ENCODE measurements around the gene PIP4K2C.

DNA sequence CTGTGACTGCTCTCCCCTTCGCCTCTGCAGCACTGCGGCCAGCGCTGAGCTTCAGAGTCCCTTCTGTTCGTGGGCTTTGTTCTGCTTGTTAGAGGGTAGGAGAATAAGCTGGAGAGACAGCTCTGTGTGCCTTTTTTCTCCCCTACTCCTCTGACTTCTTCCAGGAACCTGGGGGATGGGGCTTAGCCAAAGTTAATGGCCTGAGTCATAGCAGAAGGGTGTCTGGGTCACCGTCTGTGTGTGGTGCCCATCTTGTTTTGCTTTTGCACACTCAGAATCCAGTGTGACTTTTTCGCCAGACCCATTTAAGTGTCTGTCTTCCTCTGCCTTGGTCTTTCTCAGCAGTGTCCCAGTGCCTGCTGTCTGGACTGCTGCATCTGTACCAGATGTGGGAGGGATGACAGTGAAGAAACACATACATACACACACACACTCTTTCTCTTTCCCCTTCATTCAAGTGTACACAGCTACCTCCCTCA, 38.1 kb upstream of the PIP4K2C start:
- TF ChIP-seq, protein P1, sequence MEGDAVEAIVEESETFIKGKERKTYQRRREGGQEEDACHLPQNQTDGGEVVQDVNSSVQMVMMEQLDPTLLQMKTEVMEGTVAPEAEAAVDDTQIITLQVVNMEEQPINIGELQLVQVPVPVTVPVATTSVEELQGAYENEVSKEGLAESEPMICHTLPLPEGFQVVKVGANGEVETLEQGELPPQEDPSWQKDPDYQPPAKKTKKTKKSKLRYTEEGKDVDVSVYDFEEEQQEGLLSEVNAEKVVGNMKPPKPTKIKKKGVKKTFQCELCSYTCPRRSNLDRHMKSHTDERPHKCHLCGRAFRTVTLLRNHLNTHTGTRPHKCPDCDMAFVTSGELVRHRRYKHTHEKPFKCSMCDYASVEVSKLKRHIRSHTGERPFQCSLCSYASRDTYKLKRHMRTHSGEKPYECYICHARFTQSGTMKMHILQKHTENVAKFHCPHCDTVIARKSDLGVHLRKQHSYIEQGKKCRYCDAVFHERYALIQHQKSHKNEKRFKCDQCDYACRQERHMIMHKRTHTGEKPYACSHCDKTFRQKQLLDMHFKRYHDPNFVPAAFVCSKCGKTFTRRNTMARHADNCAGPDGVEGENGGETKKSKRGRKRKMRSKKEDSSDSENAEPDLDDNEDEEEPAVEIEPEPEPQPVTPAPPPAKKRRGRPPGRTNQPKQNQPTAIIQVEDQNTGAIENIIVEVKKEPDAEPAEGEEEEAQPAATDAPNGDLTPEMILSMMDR (conservative IDR thresholded peaks at IDR 0.05; ENCODE audit: low read length): no peak
- no peak for TF ChIP-seq EZH2phosphoT487 (IDR thresholded peaks at IDR 0.05; ENCODE audit: borderline replicate concordance, low read depth, low read length)

All from OCI-LY7 (cell line).